Stimulated activated CD4-positive, alpha-beta T cell treated with anti-CD3 and anti-CD28 coated beads, Interleukin-2, amount 100 ng/mL, for 24 hours (primary cell): ENCODE data around the gene HECTD3.

Source experiments
- DNase-seq, 2 donors: peaks; one replicate each; pipeline ENCODE4 v3.0.0-alpha.2; 2020

Gene HECTD3

DNA sequence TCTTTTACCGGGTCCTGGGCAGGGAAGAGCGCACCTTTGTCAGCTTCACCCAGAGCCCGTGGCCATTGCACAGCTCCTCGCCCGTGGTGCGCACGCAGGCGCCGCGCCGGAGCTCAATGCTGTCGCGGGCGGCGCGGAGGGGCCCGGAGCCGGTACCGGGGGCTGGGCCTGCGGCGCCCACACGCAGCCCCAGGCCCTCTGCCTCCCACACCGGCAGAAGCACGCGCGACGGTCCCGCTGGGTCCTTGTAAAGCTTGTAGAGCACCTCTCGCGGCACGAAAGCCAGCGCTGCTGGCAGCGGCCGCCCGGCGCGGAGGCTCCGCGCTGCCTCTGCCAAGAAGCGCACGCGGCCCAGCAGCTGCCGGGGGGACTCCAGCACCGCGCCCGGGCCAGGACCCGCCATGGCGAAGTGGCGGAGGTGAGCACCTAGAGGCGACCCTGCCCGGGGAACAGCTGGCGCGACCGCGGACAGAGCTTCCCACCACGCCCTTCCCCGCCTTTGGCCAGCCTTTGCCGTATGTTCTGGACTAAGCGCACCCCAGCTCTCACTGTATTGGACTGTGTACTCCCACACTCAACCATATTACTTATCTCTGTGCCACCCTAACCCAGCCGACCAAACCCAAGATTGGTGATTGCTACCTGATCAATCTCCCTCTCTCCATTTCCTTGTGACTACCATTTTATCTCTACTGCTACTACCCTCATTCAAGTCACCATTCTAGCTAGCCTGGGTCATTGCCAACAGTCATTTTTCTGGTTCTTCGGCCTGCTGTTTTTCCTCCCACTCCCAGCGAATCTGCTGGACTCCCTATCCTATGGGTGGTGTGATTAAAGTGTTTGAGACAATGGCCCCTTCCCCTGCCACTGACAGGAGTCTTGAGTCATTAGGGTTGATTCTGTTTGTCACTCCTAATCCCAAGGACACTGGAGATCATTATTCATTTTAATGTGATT, at the start of gene HECTD3:
HECTD3 (minus strand) TSS at position 470 of the 957 bp plus-strand sequence; CDS start at position 403, 67 bp downstream.
- DNase-seq = peak; percentile 74

- DNase-seq = no peak
These were observed 48.7 kb upstream of the HECTD3 start for GRCh38 chr1:45059829-45060228.

- no peak for DNase-seq
These were observed 46.4 kb upstream of the HECTD3 start for GRCh38 chr1:45057542-45057941.

DNA sequence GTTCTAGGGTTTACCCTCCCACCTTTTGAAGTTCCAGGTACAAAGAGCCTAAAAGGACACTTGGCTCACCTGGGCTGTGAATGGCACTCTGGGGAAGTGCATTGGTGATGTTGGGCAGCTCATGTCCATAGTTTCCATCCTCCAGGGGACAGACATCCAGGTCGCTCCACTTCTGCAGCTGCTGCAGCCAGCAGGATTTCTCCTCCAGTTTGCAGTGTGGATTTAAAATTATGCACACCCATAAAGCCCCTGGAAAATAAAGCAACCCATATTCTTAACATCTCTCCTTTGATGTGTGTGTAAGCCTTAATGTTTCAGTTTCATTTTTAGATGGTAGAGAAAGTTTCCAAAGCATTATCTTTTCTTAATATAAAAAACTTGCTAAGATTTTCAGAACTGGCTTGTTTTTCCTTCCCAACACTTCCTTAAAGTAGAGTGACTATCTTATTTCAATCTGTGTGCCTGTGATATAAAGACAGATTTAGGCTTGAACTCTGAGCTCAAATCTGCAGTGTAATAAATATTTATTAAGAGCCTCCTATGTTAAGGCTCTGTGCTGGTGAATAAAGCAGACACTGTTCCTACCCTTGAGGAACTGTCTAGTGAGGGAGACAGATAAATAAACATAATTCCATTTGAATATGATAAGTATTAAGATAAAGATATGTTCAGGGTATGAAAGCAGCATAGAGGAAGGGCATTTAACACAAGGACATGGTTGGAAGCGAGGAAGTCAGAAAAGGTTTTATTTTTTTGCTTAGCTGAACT, 40.1 kb upstream of the HECTD3 start:
- DNase-seq = no peak

GRCh38 chr1:45047032-45047431, 35.9 kb upstream of the HECTD3 start:
- DNase-seq = no peak

- DNase-seq = no peak
These were observed 33.8 kb upstream of the HECTD3 start for GRCh38 chr1:45044916-45045315.

GRCh38 chr1:45043094-45043493, 32.0 kb upstream of the HECTD3 start:
- no peak for DNase-seq

GRCh38 chr1:45040297-45040696, 29.2 kb upstream of the HECTD3 start:
- DNase-seq = no peak

DNA sequence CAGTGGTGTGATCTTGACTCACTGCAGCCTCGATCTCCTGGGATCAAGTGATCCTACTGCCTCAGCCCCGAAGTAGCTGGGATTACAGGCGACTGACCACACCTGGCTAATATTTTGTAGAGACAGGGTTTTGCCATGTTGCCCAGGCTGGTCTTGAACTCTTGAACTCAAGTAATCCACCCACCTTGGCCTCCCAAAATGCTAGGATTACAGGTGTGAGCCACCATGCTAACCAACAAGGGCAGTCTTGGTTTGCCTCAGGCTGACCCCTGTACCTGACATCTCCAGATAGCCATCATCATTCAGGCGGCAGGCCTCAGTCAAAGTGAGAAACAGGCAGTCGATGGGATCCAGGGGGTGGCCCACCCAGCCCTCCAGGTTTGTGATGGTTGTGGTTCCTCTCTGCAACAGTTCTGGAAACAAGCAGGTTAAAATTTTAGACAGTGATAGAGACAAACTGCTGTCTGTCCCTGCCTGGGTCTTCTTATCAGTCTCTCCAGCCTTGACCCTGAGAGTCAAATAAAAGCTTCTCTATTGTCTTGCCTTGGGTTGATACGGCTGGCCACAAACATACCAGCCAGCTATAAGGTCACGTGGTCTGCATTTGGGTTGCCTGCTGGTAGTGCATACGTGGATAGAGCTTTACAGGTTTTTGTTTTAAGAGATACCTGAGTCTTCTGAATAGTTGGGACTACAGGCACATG, 27.7 kb upstream of the HECTD3 start:
- DNase-seq = no peak

GRCh38 chr1:45038240-45038639, 27.1 kb upstream of the HECTD3 start:
- no peak for DNase-seq

GRCh38 chr1:45037456-45037855, 26.3 kb upstream of the HECTD3 start:
- DNase-seq = no peak

GRCh38 chr1:45035631-45036301, 24.6 kb upstream of the HECTD3 start:
- no peak for DNase-seq

GRCh38 chr1:45033356-45033755, 22.2 kb upstream of the HECTD3 start:
- DNase-seq = no peak

DNA sequence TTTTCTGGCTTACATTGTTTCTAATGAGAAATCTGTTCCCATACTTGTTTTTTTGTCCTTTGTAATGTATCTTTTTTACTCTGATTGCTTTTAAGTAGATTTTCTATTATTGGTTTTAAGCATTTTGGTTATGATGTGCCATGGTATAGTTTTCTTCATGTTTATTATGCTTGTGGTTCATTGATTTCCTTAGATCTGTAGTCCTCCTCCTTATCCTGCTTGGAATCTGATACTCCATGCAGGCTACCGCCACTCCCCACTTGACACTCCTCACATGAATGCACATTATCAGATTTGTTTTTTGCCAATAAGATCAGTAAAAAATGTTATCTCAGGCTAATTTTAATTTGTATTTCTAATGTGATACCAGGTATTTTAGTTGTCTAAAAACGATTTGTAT, 21.7 kb upstream of the HECTD3 start:
- no peak for DNase-seq

DNA sequence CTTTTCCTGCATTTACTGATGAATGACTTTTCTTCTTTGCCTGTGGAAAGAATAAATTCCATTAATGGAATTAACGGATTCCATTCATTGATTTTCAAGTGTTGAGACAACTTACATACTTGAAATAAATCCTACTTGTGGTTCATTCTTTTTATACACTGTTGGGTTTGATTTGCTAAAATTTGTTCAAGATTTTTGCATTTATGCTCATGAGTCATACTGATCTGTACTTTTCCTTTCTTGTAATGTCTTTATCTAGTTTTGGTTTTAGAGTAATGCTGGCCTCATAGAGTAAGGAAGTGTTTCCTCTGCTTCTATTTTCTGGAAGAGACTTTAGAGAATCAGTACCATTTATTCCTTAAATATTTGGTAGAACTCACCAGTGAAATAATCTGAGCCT, 15.3 kb upstream of the HECTD3 start:
- DNase-seq = no peak

- no peak for DNase-seq
These were observed 12.5 kb upstream of the HECTD3 start for GRCh38 chr1:45023663-45024062.

GRCh38 chr1:45018599-45019230, 7.6 kb upstream of the HECTD3 start:
- peak; percentile 69 to 74 for DNase-seq

DNA sequence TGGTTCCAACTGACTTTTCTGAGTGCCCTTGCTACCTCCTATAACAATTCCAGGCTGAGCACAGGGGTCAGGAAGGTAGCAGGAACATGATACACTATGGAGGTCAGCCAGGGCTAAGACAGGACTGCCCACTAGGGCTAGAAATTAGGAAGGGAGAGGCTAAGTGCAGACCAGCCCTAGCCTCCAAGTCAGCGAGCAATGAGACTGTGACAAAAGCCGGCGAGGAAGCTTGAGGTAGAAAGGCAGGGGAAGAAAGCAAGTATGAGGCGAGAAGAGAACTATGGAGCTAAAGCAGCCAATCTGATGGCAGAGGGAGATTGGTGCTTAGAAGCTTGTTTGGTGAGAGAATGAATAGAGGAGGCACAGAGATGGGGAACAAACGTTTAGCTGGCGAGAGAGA, 5.6 kb upstream of the HECTD3 start:
- no peak for DNase-seq

DNA sequence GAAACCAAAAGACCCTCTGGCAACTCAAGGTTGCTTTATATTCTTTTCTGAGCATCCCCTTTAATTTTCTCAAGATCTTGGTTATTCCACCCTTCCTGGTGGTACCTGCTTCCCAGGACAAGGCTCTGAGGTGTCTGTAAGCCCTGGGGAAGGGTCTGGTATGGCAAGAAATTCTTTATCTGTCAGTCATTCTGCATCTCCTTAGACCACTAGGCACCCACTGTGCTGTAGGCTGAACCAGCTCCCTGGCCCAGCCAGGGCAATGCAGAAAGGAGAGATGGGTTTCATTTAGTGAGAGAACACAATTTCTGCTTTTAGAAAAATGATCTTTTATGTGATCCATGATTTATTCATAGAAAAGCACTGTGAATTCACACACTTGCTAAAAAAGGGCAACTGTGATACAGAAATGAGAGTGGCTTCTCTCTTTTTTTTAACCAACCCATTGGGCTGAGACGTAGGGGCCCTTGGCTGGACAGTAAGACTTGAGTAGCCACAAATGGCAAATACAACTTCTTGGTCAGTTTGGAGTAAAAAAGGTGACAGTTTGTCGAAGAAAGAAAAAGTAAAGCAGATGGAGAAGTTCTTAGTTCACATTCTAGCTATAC, 5.1 kb upstream of the HECTD3 start:
- DNase-seq = no peak

DNA sequence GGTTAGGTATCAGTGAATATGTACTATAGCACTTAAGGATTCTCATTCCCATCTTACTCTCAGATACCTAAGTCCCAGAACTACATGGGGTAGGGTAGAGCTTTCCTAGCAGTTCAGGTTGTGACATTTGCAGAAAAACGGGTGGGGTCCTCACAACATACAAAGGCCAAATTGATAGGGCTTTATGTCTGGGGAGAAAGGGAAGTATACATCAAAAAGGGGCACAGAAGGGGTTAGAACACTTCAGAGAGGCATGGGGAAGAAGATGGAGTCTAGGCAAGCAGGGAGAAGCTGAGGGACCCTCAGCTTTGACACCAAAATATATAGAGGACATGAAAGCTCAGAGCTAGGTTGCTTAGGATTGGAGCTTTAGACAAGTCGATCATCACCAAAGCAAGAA, 4.6 kb upstream of the HECTD3 start:
- no peak for DNase-seq

GRCh38 chr1:45014321-45015028, 3.4 kb upstream of the HECTD3 start:
- peak; percentile 80 to 84 for DNase-seq
